Loucy (cell line): Measurements from ENCODE around the gene AGXT.

Experiments used
- EZH2phosphoT487 ChIP-seq: fragments of 200-600 bp; IDR thresholded peaks from 2 replicates; pipeline ENCODE4 v1.6.1; 2018; ENCODE audit warnings: antibody characterized with exemption, mild to moderate bottlenecking, moderate library complexity, borderline replicate concordance
- TF ChIP-seq, protein P1 (sequence below): fragments of 200-600 bp; sonication (generic); conservative IDR thresholded peaks from 2 replicates; pipeline ENCODE4 v1.5.1; 2014; ENCODE audit warnings: mild to moderate bottlenecking, antibody characterized with exemption, low read length

DNA sequence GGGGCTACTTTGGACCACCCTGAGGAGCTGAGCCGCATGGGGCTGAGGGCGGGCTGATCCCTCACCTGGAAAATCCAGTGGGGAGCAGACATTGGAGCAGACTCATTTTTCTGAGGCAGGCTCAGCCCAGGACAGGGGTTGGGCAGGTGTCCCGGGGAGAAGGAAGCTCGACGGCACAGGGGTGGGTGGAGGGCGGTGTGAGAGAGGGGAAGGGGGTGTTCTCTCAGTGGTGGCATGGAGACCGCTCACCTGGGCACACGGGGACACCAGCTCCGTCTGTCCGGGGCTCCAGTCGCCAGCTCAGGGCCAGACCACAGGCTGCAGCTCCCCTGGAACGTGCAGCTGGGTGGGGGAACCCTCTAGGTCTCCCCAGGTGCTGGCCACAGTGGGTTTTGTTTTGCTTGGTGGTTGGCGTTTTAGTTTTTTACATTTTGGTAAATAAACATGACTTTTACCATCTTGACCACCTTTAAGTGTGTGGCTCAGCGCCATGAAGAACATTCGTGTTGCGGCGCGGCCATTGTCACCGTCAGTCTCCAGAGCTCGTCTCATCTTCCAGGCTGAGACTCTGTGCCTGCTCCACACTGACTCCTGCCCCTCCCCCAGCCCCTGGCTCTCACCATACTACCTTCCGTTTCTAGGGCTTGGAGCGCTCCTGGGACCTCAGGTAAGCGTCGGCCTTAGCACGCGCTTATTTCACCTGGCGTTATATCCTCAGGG, 31.7 kb downstream of the AGXT start:
- TF ChIP-seq, protein P1, sequence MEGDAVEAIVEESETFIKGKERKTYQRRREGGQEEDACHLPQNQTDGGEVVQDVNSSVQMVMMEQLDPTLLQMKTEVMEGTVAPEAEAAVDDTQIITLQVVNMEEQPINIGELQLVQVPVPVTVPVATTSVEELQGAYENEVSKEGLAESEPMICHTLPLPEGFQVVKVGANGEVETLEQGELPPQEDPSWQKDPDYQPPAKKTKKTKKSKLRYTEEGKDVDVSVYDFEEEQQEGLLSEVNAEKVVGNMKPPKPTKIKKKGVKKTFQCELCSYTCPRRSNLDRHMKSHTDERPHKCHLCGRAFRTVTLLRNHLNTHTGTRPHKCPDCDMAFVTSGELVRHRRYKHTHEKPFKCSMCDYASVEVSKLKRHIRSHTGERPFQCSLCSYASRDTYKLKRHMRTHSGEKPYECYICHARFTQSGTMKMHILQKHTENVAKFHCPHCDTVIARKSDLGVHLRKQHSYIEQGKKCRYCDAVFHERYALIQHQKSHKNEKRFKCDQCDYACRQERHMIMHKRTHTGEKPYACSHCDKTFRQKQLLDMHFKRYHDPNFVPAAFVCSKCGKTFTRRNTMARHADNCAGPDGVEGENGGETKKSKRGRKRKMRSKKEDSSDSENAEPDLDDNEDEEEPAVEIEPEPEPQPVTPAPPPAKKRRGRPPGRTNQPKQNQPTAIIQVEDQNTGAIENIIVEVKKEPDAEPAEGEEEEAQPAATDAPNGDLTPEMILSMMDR = no peak
- TF ChIP-seq EZH2phosphoT487 = no peak
